ENCODE measurements around the gene FPR3.

Gene FPR3

DNA sequence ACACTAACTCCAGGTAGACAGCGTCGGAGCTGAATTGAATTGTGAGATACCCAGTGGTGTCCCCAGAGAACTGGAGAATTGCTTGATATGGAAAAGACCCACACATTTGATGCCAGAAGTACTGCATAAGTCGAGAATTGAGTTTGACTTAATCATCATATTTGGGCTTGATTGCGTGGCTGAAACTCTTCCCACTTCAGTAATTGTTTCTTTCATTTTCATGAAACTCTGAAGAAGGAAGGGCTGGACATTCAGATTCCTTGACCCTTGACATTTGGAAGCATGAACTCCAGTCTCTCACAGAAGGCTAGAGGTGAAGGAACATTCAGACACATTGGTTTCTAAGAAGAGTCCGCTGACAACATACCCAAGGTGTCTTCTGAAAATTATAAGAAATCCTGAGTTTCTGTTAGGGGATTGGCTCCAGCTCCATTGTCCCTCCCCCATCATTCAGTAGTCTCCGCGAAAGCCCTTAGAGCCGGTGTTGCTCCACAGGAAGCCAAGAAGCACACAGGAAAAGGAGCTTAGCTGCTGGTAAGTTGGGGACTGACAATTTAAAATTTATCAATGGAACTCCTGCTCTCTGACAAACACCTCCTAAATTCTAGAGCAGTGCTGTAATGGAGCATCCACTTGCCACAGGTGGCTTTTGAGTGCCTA is 34.1 kb upstream of the FPR3 start, which contains the start of gene FPR2:
Gene FPR2, plus strand, starts transcription at position 484 of the 660 bp plus-strand sequence. CDS start 7,479 bp downstream, outside the sequence.
- TF ChIP-seq USF1 (IDR thresholded peaks at IDR 0.05) = no peak
- TF ChIP-seq FOXM1 (IDR thresholded peaks at IDR 0.05; ENCODE audit: borderline replicate concordance, low read depth) = no peak
- TF ChIP-seq MAX (IDR thresholded peaks at IDR 0.05) = no peak
- TF ChIP-seq CEBPB (IDR thresholded peaks at IDR 0.05) = no peak
- no peak for TF ChIP-seq CREB1 (IDR thresholded peaks at IDR 0.05; ENCODE audit: low read depth)
- TF ChIP-seq EP300 (IDR thresholded peaks at IDR 0.05; ENCODE audit: borderline replicate concordance) = no peak

DNA sequence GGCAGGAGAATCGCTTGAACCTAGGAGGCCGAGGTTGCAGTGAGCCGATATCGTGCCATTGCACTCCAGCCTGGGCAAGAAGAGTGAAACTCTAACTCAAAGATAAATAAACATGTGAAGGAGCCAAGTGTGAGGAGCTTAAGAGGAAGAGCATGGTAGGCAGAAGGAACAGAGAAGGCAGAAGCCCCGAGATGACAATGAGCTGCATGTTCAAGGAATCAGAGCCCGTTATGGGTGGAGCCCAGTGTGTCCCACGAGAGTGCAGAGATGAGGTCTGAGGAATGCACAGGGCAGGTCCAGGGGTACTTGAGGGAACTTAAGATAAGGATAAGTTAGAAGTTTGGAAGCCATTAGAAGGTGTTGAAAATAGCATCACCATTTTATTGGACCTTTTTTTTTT is 33.3 kb upstream of the FPR3 start:
- TF ChIP-seq USF1 (IDR thresholded peaks at IDR 0.05) (no peak), REST (IDR thresholded peaks at IDR 0.05; ENCODE audit: low read depth) (no peak), MAX (IDR thresholded peaks at IDR 0.05) (no peak), NFIC (IDR thresholded peaks at IDR 0.05) (no peak), ZBTB7A (IDR thresholded peaks at IDR 0.05; ENCODE audit: low read depth) (no peak), FOXM1 (IDR thresholded peaks at IDR 0.05; ENCODE audit: borderline replicate concordance, low read depth) (no peak), EP300 (IDR thresholded peaks at IDR 0.05; ENCODE audit: borderline replicate concordance) (no peak), CREB1 (IDR thresholded peaks at IDR 0.05; ENCODE audit: low read depth) (no peak)

DNA sequence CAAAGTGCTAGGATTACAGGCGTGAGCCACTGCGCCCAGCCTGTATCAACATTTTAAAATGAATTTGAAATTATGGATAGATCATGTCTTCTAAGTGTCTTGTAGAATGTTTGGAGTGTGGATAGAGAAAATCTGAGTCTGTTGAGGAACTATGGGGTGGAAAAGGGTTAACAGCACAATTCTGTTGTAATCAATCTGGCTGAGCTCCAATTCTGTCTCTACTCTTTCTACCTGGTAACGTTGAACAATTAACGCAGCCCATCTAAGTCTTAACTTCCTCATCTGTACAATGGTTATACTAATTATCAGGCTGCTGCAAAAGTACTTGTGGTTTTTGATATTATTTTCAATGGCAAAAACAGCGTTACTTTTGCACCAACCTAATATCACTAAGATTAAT is 29.9 kb upstream of the FPR3 start:
- TF ChIP-seq TEAD4 (IDR thresholded peaks at IDR 0.05) = no peak
- TF ChIP-seq CREB1 (IDR thresholded peaks at IDR 0.05; ENCODE audit: low read depth) = no peak
- TF ChIP-seq TCF12 (IDR thresholded peaks at IDR 0.05; ENCODE audit: low read depth) = no peak
- no peak for TF ChIP-seq CEBPB (IDR thresholded peaks at IDR 0.05)
- TF ChIP-seq USF1 (IDR thresholded peaks at IDR 0.05) = no peak
- no peak for TF ChIP-seq YY1 (IDR thresholded peaks at IDR 0.05; ENCODE audit: low read depth)
- TF ChIP-seq NFIC (IDR thresholded peaks at IDR 0.05) = no peak
- no peak for TF ChIP-seq EP300 (IDR thresholded peaks at IDR 0.05; ENCODE audit: borderline replicate concordance)
- no peak for TF ChIP-seq REST (IDR thresholded peaks at IDR 0.05; ENCODE audit: low read depth)
- TF ChIP-seq EGR1 (IDR thresholded peaks at IDR 0.05) = no peak
- TF ChIP-seq MAX (IDR thresholded peaks at IDR 0.05) = no peak
- no peak for TF ChIP-seq RAD21 (IDR thresholded peaks at IDR 0.05; ENCODE audit: low read depth)
- TF ChIP-seq TAF1 (IDR thresholded peaks at IDR 0.05; ENCODE audit: low read depth) = no peak
- no peak for TF ChIP-seq FOXM1 (IDR thresholded peaks at IDR 0.05; ENCODE audit: borderline replicate concordance, low read depth)
- TF ChIP-seq ZBTB7A (IDR thresholded peaks at IDR 0.05; ENCODE audit: low read depth) = no peak

- no peak for TF ChIP-seq EP300 (IDR thresholded peaks at IDR 0.05; ENCODE audit: borderline replicate concordance)
- no peak for TF ChIP-seq FOXM1 (IDR thresholded peaks at IDR 0.05; ENCODE audit: borderline replicate concordance, low read depth)
- no peak for TF ChIP-seq RAD21 (IDR thresholded peaks at IDR 0.05; ENCODE audit: low read depth)
- TF ChIP-seq CEBPB (IDR thresholded peaks at IDR 0.05) = no peak
- no peak for TF ChIP-seq TEAD4 (IDR thresholded peaks at IDR 0.05)
- TF ChIP-seq TCF12 (IDR thresholded peaks at IDR 0.05; ENCODE audit: low read depth) = no peak
- TF ChIP-seq REST (IDR thresholded peaks at IDR 0.05; ENCODE audit: low read depth) = no peak
- TF ChIP-seq ZBTB7A (IDR thresholded peaks at IDR 0.05; ENCODE audit: low read depth) = no peak
- TF ChIP-seq MAX (IDR thresholded peaks at IDR 0.05) = no peak
- TF ChIP-seq EGR1 (IDR thresholded peaks at IDR 0.05) = no peak
- no peak for TF ChIP-seq YY1 (IDR thresholded peaks at IDR 0.05; ENCODE audit: low read depth)
- TF ChIP-seq USF1 (IDR thresholded peaks at IDR 0.05) = no peak
These were observed 28.5 kb upstream of the FPR3 start for GRCh38 chr19:51766461-51766860.

Data from Ishikawa (cell line).